Lung microvascular endothelial cell (primary cell): Measurements from ENCODE around the gene CCNK. TPM values are rescaled to one million over a fixed set of nuclear protein-coding genes. Genes with fewer than 3 reads are reported as not detected.

Experiments used
- DNase-seq, 2 donors: peaks; one replicate each; pipeline versions ENCODE4 v3.0.0 to v3.0.0-alpha.2; 2010; ENCODE audit warnings: low read depth in 2 of 2
- total RNA-seq: library from RNA; depleted of rRNA; stranded (reverse); fragments of >200 nt; gene quantifications from 2 replicates; pipeline ENCODE4 v1.2.1, GENCODE V29; 2014

CCNK gene
- total RNA-seq, 1 donor from 2014 or later = 25.6 TPM

- no peak for DNase-seq
Measured at GRCh38 chr14:99466758-99467157, 14.5 kb upstream of the CCNK start.

GRCh38 chr14:99467336-99468078, 13.7 kb upstream of the CCNK start:
- DNase-seq = no peak

GRCh38 chr14:99468081-99468480, 13.1 kb upstream of the CCNK start:
- no peak for DNase-seq

- DNase-seq = peak; percentile 51 to 73
Measured at GRCh38 chr14:99468836-99469592, 12.2 kb upstream of the CCNK start.

GRCh38 chr14:99471731-99472130, 9.5 kb upstream of the CCNK start:
- no peak for DNase-seq

- DNase-seq = no peak
Measured at GRCh38 chr14:99472937-99473336, 8.3 kb upstream of the CCNK start.

- no peak for DNase-seq
Measured at GRCh38 chr14:99473458-99473857, 7.8 kb upstream of the CCNK start.

GRCh38 chr14:99475179-99475578, 6.0 kb upstream of the CCNK start:
- no peak for DNase-seq

GRCh38 chr14:99475660-99476059, 5.5 kb upstream of the CCNK start:
- no peak for DNase-seq

- peak in 1 of 2 donors; percentile 14 for DNase-seq
Measured at GRCh38 chr14:99476864-99477263, 4.3 kb upstream of the CCNK start.

- DNase-seq = no peak
Measured at GRCh38 chr14:99478128-99478527, 3.1 kb upstream of the CCNK start.

GRCh38 chr14:99479160-99479905, 1.9 kb upstream of the CCNK start:
- peak in 1 of 2 donors; percentile 16 for DNase-seq

GRCh38 chr14:99479906-99480869, 1.0 kb upstream of the CCNK start, which contains the start of gene SETD3:
Gene SETD3, minus strand, starts transcription at chr14:99480859. Its CDS starts 15,054 bp downstream, at chr14:99465805.
- DNase-seq = peak; percentile 42 to 63

GRCh38 chr14:99481745-99482099, 513 bp downstream of the CCNK start:
- DNase-seq = peak; percentile 21 to 50

- no peak for DNase-seq
Measured at GRCh38 chr14:99484106-99484505, 2.9 kb downstream of the CCNK start.

GRCh38 chr14:99497341-99497740, 16.1 kb downstream of the CCNK start:
- DNase-seq = no peak

- no peak for DNase-seq
Measured at GRCh38 chr14:99497894-99498293, 16.7 kb downstream of the CCNK start.

- DNase-seq = peak in 1 of 2 donors; percentile 25
Measured at GRCh38 chr14:99502989-99503421, 21.8 kb downstream of the CCNK start.

GRCh38 chr14:99503848-99504453, 22.7 kb downstream of the CCNK start:
- no peak for DNase-seq

- peak; percentile 24 to 32 for DNase-seq
Measured at GRCh38 chr14:99505089-99505488, 23.9 kb downstream of the CCNK start.
